HG02798 (cell line): Measurements from ENCODE around the gene C6orf120.
"Not testable (repeated sequence)": the region's sequence is repeated elsewhere in the genome, so short reads cannot be mapped to it uniquely, and the experiment has no call there.

Source experiments
- ATAC-seq: cut with Tn5 transposase; IDR thresholded peaks from one replicate; pipeline ENCODE4 v1.9.1; 2021; ENCODE audit warnings: mild to moderate bottlenecking; ENCODE audit not compliant: unreplicated experiment, poor library complexity

C6orf120 gene

DNA sequence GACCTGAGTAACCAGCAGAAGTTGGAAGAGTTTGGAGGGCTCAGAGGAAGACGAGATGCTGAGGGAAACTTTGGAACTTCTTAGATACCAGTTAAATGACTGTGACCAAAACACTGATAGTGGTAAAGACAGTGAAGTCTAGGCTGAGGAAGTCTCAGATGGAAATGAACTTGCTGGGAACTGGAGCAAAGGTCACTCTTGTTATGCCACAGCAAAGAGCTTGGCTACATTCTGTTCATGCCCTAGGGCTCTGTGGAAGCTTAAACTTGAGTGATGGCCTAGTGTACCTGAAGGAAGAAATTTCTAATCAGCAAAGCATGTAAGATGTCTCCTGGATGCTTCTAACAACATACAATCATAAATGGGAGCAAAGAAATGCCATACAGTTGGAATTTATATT, 24.8 kb upstream of the C6orf120 start:
- no peak for ATAC-seq

DNA sequence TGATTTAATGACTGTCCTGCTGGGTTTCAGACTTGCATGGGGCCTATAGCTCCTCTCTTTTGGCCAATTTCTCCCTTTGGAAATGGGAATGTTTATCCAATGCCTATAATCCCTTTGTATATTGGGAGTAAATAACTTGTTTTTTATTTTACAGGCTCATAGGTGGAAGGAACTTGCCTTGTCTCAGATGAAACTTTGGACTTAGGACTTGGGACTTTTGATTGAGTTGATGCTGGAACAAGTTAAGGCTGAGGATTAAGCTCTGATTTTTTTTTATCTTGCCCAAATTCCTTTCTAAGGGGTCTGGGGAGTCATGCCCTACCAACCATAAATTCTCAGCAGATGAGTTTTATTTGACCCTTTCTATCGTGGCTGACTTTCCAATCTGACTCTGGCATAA, 23.6 kb upstream of the C6orf120 start:
- ATAC-seq, result no peak

DNA sequence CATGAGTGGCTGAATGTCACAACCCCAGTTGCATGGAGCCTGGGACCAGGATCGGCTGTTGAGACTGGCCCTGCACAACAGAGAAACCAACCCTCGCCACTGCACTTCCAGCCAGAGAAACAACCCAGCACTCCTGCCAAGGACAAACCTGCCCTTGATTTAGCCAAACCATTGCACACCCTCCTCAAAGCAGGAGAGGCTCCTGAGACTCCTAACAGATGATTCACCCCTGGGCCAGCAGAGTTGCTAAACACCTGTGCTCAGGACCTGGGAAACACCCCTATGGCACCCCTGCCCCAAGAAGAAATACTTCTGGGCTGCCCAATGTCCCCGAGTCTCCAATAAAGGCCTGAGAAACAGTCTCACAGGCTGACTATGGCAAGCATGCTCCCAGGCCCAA, 17.9 kb upstream of the C6orf120 start:
- ATAC-seq, result no peak

DNA sequence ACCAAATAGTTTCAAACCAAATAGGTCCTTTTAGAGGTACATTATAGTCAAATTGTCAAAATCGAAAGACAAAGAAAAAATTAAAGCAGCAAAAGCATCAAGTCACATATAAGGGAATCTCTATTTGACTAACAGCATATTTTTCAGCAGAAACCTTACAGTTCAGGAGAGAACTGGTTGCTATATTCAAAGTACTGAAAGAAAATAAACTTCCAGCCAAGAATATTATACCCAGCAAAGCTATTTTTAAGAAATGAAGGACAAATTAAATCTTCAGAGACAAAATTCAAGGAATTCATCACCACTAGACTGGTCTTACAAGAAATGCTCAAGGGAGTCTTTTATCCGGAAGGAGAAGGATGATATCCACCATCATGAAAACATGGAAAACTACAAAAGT, 16.1 kb upstream of the C6orf120 start:
- no peak for ATAC-seq

DNA sequence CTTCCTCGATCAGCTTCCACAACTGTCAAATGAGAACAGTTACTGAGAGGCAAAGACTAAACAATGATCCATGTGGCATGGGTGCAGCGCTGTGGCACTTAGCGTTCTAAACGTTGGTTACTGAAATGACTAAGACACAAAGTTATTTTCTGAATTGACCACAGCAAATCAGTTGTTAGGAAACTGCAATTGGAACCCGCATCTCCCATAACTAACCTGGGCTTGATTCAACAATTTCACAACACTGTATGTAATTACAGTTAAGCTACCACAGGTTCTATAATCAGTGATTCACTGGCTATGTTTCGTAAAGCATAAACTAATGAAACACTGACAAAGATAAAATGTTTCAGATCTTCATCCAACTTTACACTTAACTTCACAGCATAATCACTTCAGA, 12.6 kb upstream of the C6orf120 start:
- no peak for ATAC-seq

DNA sequence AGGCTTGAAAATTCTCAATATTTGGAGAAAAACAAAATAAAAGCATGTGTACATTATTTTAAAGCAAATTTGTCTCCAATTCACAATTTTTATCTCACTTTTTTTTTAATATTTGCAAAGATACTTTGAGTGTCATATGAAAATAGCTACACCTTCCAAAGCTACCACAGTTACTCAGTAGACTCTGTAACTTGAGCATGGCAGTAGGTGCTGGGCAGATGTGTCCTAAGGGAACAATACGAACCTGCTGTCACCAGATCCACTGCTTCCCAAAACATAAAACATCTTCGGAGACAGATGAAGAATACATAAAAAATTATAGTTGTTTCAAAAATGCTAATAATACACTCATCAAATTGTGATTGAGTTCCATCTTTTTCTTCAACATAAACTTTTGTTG, 10.7 kb upstream of the C6orf120 start:
- no peak for ATAC-seq

DNA sequence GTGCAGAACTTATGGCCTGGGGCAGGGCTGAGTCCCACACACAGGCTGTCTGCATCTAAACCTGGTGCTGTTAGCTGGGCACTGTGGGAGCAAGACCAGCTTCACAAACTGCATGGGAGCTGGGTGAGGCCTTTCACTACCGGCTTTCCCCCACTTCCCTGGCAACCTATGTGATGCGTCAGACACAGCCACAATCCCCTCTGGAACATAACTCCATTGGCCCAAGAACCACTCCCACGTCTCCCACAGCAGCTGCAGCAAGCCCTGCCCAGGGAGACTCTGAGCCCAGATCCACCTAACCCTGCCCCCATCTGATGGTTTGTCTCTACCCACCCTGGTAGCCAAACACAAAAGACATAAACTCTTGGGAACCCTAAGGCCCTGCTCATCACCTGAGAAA, 9.4 kb upstream of the C6orf120 start:
- ATAC-seq, result no peak

DNA sequence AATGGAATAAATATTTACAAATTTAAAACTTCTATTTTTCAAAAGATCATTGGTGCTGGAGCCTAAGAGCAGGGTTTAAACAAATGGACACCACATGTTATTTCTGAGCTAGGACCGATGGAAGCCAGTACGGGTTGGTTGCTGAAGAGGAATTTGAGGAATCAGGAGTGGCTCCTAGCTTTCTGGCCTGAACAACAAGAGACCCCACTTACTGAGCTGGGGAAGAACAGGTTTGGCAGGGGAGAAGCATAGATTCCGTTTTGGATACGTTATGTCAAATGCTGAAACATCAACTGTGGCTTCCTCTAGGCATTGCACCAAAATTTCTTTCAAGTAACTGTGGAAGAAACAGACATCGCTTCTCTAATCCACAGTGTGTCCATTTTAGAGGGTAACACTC, 6.8 kb upstream of the C6orf120 start:
- no peak for ATAC-seq

DNA sequence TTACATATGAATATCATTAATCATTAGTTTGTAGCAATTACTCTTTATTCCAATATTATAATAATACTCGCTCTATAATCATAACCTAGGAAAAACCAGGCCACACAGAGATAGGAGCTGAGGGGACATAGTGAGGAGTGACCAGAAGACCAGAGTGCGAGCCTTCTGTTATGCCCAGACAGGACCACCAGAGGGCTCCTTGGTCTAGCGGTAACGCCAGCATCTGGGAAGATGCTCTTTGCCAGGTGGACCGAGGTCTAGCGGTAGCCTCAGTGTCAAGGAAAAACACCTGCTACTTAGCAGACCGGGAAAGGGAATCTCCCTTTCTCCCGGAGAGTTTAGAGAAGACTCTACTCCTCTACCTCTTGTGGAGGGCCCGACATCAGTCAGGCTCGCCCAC, 4.8 kb upstream of the C6orf120 start:
- ATAC-seq, result not testable (repeated sequence)

DNA sequence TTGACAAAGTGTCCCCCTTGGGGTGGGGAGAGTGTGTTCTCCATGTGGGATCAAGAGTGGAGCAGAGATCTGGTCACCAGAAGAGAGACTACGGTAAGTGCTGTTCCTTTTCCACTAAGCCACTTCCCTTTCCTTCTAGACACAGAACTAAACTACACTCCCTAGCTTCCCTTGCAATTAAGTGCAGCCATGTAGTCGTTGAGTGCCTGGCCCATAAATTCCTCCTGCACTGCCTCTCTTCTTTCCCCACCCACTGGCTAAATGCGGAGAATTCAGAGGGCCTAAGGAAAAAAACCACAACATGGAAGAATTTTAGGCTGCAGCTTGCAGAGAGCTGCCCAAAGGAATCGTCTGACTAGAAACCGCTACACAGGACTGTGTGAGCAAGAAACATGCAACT, 1.6 kb upstream of the C6orf120 start:
- ATAC-seq, result no peak

DNA sequence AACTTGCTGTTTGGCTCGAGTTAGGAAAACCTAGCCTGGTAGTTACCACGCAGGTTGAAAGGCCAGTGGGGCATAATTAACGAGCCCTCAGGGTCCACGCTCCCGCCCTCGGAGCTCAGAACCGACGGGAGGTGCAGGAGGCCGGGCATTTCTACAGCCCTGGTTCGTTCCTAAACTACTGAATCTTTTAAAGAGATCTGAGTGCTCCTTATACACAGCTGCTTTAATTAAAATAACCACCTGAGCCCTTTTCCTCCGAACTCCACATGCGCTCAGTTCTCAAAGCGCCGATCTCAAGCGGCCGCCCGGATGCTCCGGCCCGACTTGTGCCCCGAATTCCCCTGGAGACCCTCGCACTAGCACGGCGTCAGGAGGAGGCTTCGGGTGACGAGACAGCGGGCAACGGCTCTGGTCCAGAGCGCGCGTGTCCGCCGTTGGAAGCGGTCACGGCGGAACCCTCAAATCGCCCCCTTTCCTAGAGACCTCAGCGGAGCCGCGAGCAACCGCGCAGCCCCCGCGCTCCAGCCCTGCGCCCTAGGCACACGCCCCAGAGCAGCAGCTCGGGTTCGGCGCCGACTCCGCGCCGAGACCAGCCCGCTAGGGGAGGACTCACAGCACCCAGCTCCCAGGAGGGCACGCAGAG, 494 bp upstream of the C6orf120 start:
- no peak for ATAC-seq

DNA sequence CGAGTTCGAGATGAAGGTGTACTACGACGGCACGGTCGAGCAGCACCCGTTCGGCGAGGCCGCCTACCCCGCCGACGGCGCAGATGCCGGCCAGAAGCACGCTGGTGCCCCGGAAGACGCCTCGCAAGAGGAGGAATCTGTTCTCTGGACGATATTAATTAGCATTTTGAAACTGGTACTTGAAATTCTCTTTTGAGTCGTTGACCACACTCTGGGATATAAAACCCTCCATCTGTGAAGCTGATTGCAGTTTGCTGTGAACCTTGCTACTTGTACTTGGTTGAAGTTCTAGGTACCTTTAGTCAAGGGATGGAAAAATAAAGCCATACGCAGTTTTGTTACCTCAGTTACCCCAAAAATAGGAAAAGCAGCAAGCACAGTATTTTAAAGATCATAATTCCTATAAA, 917 bp downstream of the C6orf120 start:
- peak; percentile 9 for ATAC-seq

DNA sequence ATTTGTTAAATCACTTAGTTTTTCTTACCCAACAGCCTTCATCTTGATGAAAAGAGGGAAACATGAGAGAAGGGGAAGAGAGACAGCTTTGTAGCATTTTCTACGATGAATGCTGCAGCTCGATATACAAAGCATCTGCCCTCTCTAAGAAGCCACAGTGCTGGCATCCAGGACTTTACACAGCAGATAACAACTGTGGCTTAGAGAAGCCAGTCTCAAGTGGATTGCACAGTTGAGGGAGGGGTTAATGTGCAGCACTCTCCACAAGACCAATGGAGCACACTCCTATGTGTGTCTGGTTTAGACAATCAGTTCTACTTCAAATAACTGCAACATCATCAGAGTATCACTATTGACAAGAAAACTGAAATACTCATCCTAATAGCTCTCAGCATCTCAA, 5.8 kb downstream of the C6orf120 start:
- no peak for ATAC-seq

DNA sequence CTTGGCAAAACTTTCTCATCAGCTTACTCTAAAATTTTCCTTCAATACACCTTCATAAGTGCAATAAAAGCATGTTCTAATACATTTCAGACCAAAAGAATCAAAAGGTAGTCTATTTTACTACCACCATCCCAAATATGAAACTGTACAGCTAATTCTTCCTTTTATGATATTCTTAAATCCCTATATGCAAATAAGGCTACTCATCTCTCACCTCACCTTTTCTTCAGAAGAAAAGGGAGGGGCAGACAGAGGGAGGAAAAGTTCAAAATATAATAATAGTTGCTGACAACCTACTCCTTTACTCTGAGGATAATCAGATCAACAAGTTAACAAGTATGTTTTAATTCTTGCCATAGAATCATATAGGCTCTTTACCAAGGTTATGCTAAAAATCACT, 7.4 kb downstream of the C6orf120 start:
- no peak for ATAC-seq

DNA sequence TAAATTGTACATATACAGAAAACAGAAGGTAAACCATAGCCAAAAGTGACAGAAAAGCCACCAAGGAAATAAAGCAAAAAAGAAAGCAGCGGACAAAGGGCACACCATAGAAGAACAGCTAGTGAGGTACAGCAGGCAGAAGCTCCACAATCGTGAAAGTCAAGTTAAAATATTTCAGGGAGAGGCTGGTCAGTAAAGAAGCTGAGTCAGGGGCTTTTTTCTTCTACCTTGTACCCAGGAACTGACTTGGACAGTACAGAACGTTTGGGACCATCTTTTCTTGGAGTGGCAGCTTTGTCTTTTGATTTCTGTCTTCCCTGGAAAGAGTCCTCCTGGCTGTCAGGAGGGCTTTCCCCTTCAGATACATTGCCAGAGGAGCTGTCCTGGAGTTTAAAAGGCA, 8.1 kb downstream of the C6orf120 start:
- ATAC-seq, result no peak

DNA sequence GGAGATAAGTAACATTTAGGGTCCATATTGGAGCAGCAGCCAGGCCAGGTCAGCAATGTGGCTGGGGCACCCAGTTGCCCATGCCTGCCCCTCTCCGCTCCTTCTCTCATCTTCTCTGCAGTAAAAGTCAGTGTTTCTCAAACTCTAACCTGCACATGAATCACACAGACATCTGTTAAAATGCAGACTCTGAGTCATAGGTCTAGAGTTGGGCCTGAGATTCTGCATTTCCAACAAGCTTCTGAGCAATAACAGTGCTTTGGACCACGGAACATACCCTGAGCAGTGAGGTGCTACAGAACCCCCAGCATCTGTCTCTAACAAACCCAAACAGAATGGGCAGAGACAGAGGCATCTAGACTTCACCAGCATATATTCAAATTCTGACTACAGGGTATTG, 12.3 kb downstream of the C6orf120 start:
- no peak for ATAC-seq

DNA sequence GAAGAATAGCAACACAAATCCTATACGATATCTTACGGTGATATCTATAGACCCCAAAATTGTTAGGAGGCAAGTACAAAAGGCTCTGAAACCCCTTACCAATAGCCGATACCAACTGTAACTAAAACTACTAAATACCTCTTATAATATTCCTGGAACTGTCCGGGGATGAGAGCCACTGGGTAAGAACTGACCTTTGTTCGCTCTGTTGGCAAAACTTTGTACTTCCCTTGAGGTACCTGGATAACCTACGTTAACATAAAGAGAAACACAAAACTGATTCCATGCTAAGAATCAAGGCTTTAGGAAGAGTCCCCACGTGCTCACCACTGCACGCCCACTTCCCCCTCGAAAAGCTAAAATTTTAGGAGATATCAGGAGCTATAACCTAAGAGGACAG, 12.7 kb downstream of the C6orf120 start:
- ATAC-seq, result no peak

DNA sequence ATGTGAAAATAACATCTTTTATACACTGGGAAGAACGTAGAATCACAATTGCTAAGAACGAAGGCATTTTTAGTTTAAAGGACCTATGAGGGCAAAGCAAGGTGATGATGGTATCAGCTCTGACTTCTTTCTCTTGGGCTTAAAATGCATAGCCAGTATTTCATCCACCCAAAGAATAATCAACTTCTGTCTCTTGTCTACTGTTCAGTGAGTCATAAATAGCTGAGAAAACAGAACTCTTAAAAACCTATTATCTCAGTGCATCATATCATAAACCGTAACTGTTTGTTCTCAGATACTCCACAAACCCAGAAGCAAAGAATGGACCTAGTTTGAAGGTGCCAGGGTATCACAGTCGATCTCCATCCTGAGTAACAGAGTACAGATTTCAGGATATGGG, 17.2 kb downstream of the C6orf120 start:
- no peak for ATAC-seq

DNA sequence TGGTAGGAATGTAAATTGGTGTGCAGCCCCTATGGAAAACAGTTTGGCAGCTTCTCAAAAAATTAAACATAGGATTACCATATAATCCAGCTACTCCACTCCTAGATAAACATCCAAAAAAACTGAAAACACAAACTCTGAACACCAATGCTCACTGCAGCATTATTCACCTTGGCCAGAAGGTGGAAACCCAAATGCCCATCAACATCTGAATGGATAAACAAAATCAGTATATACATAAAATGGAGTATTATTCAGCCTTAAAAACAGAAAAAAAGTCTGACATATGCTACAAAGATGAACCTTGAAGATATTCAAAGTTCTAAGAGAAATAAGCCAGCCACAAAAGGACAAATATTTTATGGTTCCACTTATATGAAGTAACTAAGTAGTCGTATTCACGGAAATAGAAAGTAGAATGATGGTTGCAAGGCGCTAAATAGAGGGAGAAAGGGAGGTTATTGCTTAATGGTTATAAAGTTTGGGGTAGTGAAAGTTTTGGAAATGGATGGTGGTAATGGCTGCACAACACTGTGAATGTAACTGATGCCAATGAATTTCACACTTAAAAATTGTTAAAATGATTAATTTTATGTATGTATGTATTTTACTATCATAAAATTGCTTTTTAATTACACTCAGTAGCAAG, 18.4 kb downstream of the C6orf120 start:
- no peak for ATAC-seq

DNA sequence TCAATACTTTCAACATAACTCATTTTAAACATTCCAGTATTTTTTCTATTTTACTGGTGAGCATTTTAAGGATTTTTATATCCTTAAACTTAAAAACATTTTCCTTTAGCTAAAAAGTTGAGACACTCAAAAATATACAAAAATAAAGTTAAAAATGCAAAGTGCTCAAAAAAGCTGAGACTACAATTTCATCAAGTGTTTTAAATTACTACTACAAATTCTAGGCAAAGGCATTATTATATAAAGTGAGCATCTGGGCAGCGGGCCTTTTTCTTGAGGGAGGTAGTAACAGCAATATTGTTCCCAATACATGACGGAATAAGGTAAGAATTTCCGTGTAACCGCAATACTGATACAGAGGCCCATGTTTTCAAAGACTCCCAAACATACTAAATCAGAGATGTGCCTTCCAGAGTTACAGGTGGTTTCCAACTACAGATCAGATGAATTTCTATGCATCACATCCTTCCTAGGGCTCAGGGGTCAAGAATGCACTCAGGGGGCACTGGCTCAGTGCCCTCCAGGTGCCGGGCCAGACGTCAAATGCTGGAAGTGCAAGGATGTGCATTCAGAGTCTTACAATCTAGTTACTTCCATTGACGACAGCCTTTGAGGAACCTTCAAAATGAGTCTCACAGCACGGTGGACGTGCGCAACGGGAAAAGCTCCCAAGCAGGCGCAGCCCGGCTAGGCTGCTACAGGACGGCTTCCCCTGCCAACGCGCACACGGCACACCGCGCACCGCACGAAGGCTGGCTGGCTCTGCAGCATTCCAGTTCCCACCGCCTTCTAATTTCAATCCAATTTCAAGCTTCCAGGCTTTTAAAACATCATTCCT, 20.7 kb downstream of the C6orf120 start:
- no peak for ATAC-seq

DNA sequence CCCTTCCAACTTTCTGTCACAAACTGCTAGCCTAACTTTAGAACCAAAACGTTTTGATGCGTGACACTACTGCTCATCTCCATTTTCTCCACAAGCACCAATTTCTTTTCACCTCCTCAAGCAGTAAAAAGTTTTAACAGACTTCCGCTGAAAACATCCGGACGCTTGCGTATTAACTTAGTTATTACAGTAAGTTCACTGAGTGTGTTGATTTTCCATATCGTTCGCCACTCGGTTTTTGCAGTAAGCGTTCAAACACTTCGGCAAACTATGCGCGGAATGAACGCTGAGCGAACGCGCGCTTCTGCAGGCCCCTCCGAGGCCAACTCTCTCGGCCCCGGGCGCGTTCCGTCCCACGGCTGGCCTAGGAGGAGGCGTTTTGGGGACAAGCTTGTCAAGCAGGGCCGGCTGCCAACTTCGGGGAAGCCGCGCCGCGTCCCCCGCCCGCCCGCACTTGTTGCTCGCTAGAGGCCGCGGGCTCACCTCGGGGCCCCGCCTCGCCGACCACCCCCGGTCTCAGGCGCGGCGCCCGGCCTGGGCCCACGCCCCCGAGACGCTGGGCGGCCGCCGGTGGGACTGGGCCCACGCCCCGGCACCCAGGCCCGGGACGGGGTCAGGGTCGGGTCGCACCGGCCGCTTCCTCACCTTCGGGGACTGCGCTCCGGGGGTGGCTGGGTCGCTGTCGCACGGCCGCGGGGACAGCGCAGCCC, 21.4 kb downstream of the C6orf120 start:
- ATAC-seq, result peak; percentile 42
